OCI-LY1 (cell line): ENCODE data around the gene CAPN12.
"Not testable (repeated sequence)": the region's sequence is repeated elsewhere in the genome, so short reads cannot be mapped to it uniquely, and the experiment has no call there.

Experiments
- EZH2 ChIP-seq: fragments of 200-600 bp; sonication (generic), shearing (Covaris generic); IDR thresholded peaks from 2 replicates; pipeline ENCODE4 v1.8.0; 2017; ENCODE audit warnings: borderline replicate concordance, mixed run types, mild to moderate bottlenecking, antibody characterized with exemption, low read length, moderate library complexity, mixed read lengths
- TF ChIP-seq, protein P1 (sequence below): fragments of 200-600 bp; sonication (generic), shearing (Covaris generic); IDR thresholded peaks from 2 replicates; pipeline ENCODE4 v1.5.1; 2017; ENCODE audit warnings: mild to moderate bottlenecking, antibody characterized with exemption, low read length, moderate library complexity, mixed read lengths

- TF ChIP-seq, protein P1, sequence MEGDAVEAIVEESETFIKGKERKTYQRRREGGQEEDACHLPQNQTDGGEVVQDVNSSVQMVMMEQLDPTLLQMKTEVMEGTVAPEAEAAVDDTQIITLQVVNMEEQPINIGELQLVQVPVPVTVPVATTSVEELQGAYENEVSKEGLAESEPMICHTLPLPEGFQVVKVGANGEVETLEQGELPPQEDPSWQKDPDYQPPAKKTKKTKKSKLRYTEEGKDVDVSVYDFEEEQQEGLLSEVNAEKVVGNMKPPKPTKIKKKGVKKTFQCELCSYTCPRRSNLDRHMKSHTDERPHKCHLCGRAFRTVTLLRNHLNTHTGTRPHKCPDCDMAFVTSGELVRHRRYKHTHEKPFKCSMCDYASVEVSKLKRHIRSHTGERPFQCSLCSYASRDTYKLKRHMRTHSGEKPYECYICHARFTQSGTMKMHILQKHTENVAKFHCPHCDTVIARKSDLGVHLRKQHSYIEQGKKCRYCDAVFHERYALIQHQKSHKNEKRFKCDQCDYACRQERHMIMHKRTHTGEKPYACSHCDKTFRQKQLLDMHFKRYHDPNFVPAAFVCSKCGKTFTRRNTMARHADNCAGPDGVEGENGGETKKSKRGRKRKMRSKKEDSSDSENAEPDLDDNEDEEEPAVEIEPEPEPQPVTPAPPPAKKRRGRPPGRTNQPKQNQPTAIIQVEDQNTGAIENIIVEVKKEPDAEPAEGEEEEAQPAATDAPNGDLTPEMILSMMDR = not testable (repeated sequence)
- not testable (repeated sequence) for TF ChIP-seq EZH2
Measured at GRCh38 chr19:38786061-38786460, 41.8 kb upstream of the CAPN12 start.
